GM18870 (cell line): Measurements from ENCODE around the gene KRTAP5-3.

ENCODE experiments used
- ATAC-seq: cut with Tn5 transposase; IDR thresholded peaks from one replicate; pipeline ENCODE4 v1.9.1; 2021; ENCODE audit warnings: moderate library complexity; ENCODE audit not compliant: unreplicated experiment

The KRTAP5-3 gene

GRCh38 chr11:1644601-1645356 is 36.5 kb upstream of the KRTAP5-3 start:
- no peak for ATAC-seq

GRCh38 chr11:1643146-1643690 is 35.0 kb upstream of the KRTAP5-3 start:
- ATAC-seq = no peak

GRCh38 chr11:1642288-1643145 is 34.3 kb upstream of the KRTAP5-3 start:
- no peak for ATAC-seq

- no peak for ATAC-seq
These were observed 32.8 kb upstream of the KRTAP5-3 start for GRCh38 chr11:1641096-1641495.

- ATAC-seq = no peak
These were observed 32.0 kb upstream of the KRTAP5-3 start for GRCh38 chr11:1640076-1640946.

- ATAC-seq = no peak
These were observed 31.4 kb upstream of the KRTAP5-3 start for GRCh38 chr11:1639666-1640065.

GRCh38 chr11:1639102-1639620 is 30.9 kb upstream of the KRTAP5-3 start:
- ATAC-seq = no peak

- no peak for ATAC-seq
These were observed 30.1 kb upstream of the KRTAP5-3 start for GRCh38 chr11:1638344-1638743.

GRCh38 chr11:1637628-1638027 is 29.4 kb upstream of the KRTAP5-3 start:
- ATAC-seq = no peak

GRCh38 chr11:1636291-1636950 is 28.2 kb upstream of the KRTAP5-3 start:
- no peak for ATAC-seq

- ATAC-seq = no peak
These were observed 25.6 kb upstream of the KRTAP5-3 start for GRCh38 chr11:1633864-1634263.

GRCh38 chr11:1632053-1632714 is 23.9 kb upstream of the KRTAP5-3 start:
- ATAC-seq = no peak

- no peak for ATAC-seq
These were observed 22.9 kb upstream of the KRTAP5-3 start for GRCh38 chr11:1631066-1631568.

GRCh38 chr11:1630271-1630670 is 22.0 kb upstream of the KRTAP5-3 start:
- ATAC-seq = no peak

GRCh38 chr11:1629326-1630185 is 21.3 kb upstream of the KRTAP5-3 start, which contains the start of gene KRTAP5-5:
Gene KRTAP5-5, plus strand, starts transcription at chr11:1629775. Its CDS starts 66 bp downstream, at chr11:1629841.
- no peak for ATAC-seq

GRCh38 chr11:1628506-1629325 is 20.5 kb upstream of the KRTAP5-3 start:
- no peak for ATAC-seq

GRCh38 chr11:1625541-1625940 is 17.3 kb upstream of the KRTAP5-3 start:
- ATAC-seq = no peak
